Measurements from ENCODE around the gene INCENP. TPM values are rescaled to one million over a fixed set of nuclear protein-coding genes. Genes with fewer than 3 reads are reported as not detected.

INCENP gene
- total and polyA plus RNA-seq, 2 experiments from 2014 or later = 35.6 to 131 TPM

GRCh38 chr11:62150887-62151736 lies 27.3 kb downstream of the INCENP start:
- Mint-ChIP-seq H3K4me3 (no peak overlapping the region), H3K27ac (no peak overlapping the region), H3K27me3 (ENCODE audit: insufficient read depth, low read depth, poor library complexity) (peaks cover 6% of the 10 kb centered on the region), H3K4me1 (no peaks in the 10 kb centered on the region), H3K36me3 (ENCODE audit: low read depth) (peaks cover 65% of the 10 kb centered on the region), H3K9me3 (no peaks in the 10 kb centered on the region)
- Histone ChIP-seq H4K20me1 (replicated peaks; ENCODE audit: insufficient read depth) (no peaks in the 10 kb centered on the region; the same call in 1 of the 2 replicates), H3K4me3 (no peak overlapping the region), H3K27ac (ENCODE audit: low read depth) (no peak overlapping the region), H3K27me3 (ENCODE audit: insufficient read depth) (no peaks in the 10 kb centered on the region), H3K4me1 (ENCODE audit: insufficient read depth) (no peaks in the 10 kb centered on the region), H3K4me2 (no peak overlapping the region), H3K79me2 (replicated peaks; ENCODE audit: insufficient read depth) (no peaks in the 10 kb centered on the region), H3K9me2 (ENCODE audit: insufficient read depth) (no peaks in the 10 kb centered on the region), H3K36me3 (ENCODE audit: insufficient read depth) (peaks cover 30% of the 10 kb centered on the region), H2AFZ (no peak overlapping the region), H3F3A (replicated peaks; ENCODE audit: low read depth) (no peaks in the 10 kb centered on the region)
- no peak for TF ChIP-seq ZNF331 (CRISPR knock-in tag; IDR thresholded peaks at IDR 0.05; ENCODE audit: low read depth)
- no peak for TF ChIP-seq EZH2phosphoT487 (IDR thresholded peaks at IDR 0.05; ENCODE audit: unreplicated experiment)
- TF ChIP-seq ZNF462 (CRISPR knock-in tag; IDR thresholded peaks at IDR 0.05) = no peak
- no peak for TF ChIP-seq NANOG (IDR thresholded peaks at IDR 0.05; ENCODE audit: borderline replicate concordance)
- TF ChIP-seq POLR2AphosphoS5 (IDR thresholded peaks at IDR 0.05; ENCODE audit: low read depth) = no peak
- TF ChIP-seq CREB1 (CRISPR knock-in tag; IDR thresholded peaks at IDR 0.05; ENCODE audit: low read depth) = no peak
- no peak for TF ChIP-seq JUNB (IDR thresholded peaks at IDR 0.05; ENCODE audit: unreplicated experiment)
- TF ChIP-seq REST (IDR thresholded peaks at IDR 0.05; ENCODE audit: unreplicated experiment) = no peak
- no peak for TF ChIP-seq ZNF114 (CRISPR knock-in tag; IDR thresholded peaks at IDR 0.05)
- TF ChIP-seq ETS1 (IDR thresholded peaks at IDR 0.05) = no peak
- no peak for TF ChIP-seq EZH2 (IDR thresholded peaks at IDR 0.05; ENCODE audit: low read depth, unreplicated experiment)
- no peak for TF ChIP-seq CTCF (conservative IDR thresholded peaks at IDR 0.05; ENCODE audit: low read depth in 2 of 2)
- TF ChIP-seq STAT1 (IDR thresholded peaks at IDR 0.05; ENCODE audit: unreplicated experiment) = no peak
- no peak for ATAC-seq
- no peak for DNase-seq (ENCODE audit: low spot score)

Measured in GM23338 (cell line).